Activated CD4-positive, alpha-beta T cell treated with anti-CD3 and anti-CD28 coated beads, Interleukin-2, amount 10 ng/mL, durations not matched to agents 7 days and 5 days (primary cell): ENCODE results near the gene PERM1. TPM values are rescaled to one million over a fixed set of nuclear protein-coding genes. Genes with fewer than 3 reads are reported as not detected.

Experiments used
- CTCF ChIA-PET: fragments of 350-600 bp; sonication (Branson Sonifier 250); formaldehyde crosslinking; loops from one replicate; lab custom pipeline; 2021; ENCODE audit warnings: antibody characterized with exemption; lab: Charles Lee
- POLR2A ChIA-PET: fragments of 350-600 bp; sonication (Branson Sonifier 250); formaldehyde crosslinking; loops from one replicate; lab custom pipeline; 2021; ENCODE audit warnings: antibody characterized with exemption; lab: Charles Lee
- DNase-seq: peaks from one replicate; pipeline ENCODE4 v3.0.0-alpha.2; 2020
- H3K27ac Mint-ChIP-seq: one replicate; pipeline ENCODE4 v1.8.0; 2021; ENCODE audit warnings: mild to moderate bottlenecking, moderate library complexity, mixed read lengths
- H3K27me3 Mint-ChIP-seq: one replicate; pipeline ENCODE4 v1.8.0; 2021; ENCODE audit warnings: mixed read lengths
- H3K36me3 Mint-ChIP-seq: one replicate; pipeline ENCODE4 v1.8.0; 2021; ENCODE audit warnings: low read depth, mixed read lengths
- H3K4me1 Mint-ChIP-seq: one replicate; pipeline ENCODE4 v1.8.0; 2021; ENCODE audit warnings: mixed read lengths
- H3K4me3 Mint-ChIP-seq: one replicate; pipeline ENCODE4 v1.8.0; 2021; ENCODE audit warnings: mild to moderate bottlenecking, moderate library complexity, mixed read lengths
- H3K9me3 Mint-ChIP-seq: one replicate; pipeline ENCODE4 v1.8.0; 2021; ENCODE audit warnings: mixed read lengths
- total RNA-seq, 2 experiments: library from RNA; stranded (reverse); gene quantifications; one replicate each; pipeline ENCODE4 v1.2.3, GENCODE V29; 2021

PERM1 gene
- total RNA-seq, 2 experiments from 2014 or later: not detected

GRCh38 chr1:970242-970972 lies 11.5 kb downstream of the PERM1 start:
- Mint-ChIP-seq H3K9me3 (peaks cover 3% of the 10 kb centered on the region), H3K27me3 (peaks cover 11% of the 10 kb centered on the region), H3K4me3 (no peak overlapping the region), H3K36me3 (no peaks in the 10 kb centered on the region), H3K27ac (no peak overlapping the region), H3K4me1 (peaks cover 10% of the 10 kb centered on the region)
- CTCF ChIA-PET: interaction anchor here (0.8 kb wide), 1 partner anchor 66 kb away, joined by 3 read pairs; no protein-coding TSS in a partner anchor
- POLR2A ChIA-PET: no interaction called here
- no peak for DNase-seq

GRCh38 chr1:969260-969855 lies 12.5 kb downstream of the PERM1 start:
- ChIA-PET POLR2A (no interaction called here), CTCF (interaction anchor here (0.5 kb wide), 1 partner anchor 54 kb away, joined by 3 read pairs; no protein-coding TSS in a partner anchor)
- Mint-ChIP-seq H3K36me3 (no peaks in the 10 kb centered on the region), H3K9me3 (peaks cover 3% of the 10 kb centered on the region), H3K4me3 (no peak overlapping the region), H3K4me1 (peaks cover 10% of the 10 kb centered on the region), H3K27ac (no peak overlapping the region), H3K27me3 (peaks cover 11% of the 10 kb centered on the region)
- DNase-seq: no peak

- peaks cover 11% of the 10 kb centered on the region for H3K27me3 Mint-ChIP-seq
- H3K4me3 Mint-ChIP-seq: no peak overlapping the region
- POLR2A ChIA-PET: no interaction called here
- no peaks in the 10 kb centered on the region for H3K36me3 Mint-ChIP-seq
- CTCF ChIA-PET: interaction anchor here (1.1 to 1.7 kb wide), 3 partner anchors 9 to 25 kb away, joined by 3 to 8 read pairs (median 3); partner anchors contain the start of gene PERM1
- peaks cover 10% of the 10 kb centered on the region for H3K4me1 Mint-ChIP-seq
- no peak for DNase-seq
- no peak overlapping the region for H3K27ac Mint-ChIP-seq
- H3K9me3 Mint-ChIP-seq: peaks cover 3% of the 10 kb centered on the region
Observed at GRCh38 chr1:967466-968343, 14.2 kb downstream of the PERM1 start.

- DNase-seq: peak; percentile 83
- Mint-ChIP-seq H3K27ac (peak overlapping the region; percentile 79), H3K27me3 (peaks cover 11% of the 10 kb centered on the region), H3K4me3 (peak overlapping the region; percentile 76), H3K36me3 (peaks cover 3% of the 10 kb centered on the region), H3K4me1 (peaks cover 13% of the 10 kb centered on the region), H3K9me3 (peaks cover 3% of the 10 kb centered on the region)
- CTCF ChIA-PET: interaction anchor here (0.6 to 1.7 kb wide), 4 partner anchors 10 to 59 kb away, joined by 3 to 8 read pairs (median 3); partner anchors contain the start of gene PERM1
- POLR2A ChIA-PET: no interaction called here
Observed at GRCh38 chr1:966704-967300, 15.1 kb downstream of the PERM1 start.

GRCh38 chr1:966135-966703 lies 15.7 kb downstream of the PERM1 start, which contains the start of gene PLEKHN1:
TSS of gene PLEKHN1 (plus strand) at chr1:966482. CDS start at chr1:966532, 50 bp downstream.
- CTCF ChIA-PET: interaction anchor here (0.6 to 0.9 kb wide), 2 partner anchors 17 to 59 kb away, joined by 3 read pairs; no protein-coding TSS in a partner anchor
- H3K27ac Mint-ChIP-seq: peak within 1 kb of the TSS; percentile 79
- peaks cover 17% of the 10 kb centered on the region for H3K4me1 Mint-ChIP-seq
- H3K27me3 Mint-ChIP-seq: peaks cover 11% of the 10 kb centered on the region
- peaks cover 3% of the 10 kb centered on the region for H3K9me3 Mint-ChIP-seq
- POLR2A ChIA-PET: no interaction called here
- H3K4me3 Mint-ChIP-seq: peak within 1 kb of the TSS; percentile 76
- H3K36me3 Mint-ChIP-seq: peaks cover 3% of the 10 kb centered on the region
- DNase-seq: no peak

GRCh38 chr1:965526-966134 lies 16.3 kb downstream of the PERM1 start:
- peaks cover 11% of the 10 kb centered on the region for H3K27me3 Mint-ChIP-seq
- DNase-seq: no peak
- ChIA-PET CTCF (no interaction called here), POLR2A (no interaction called here)
- peaks cover 3% of the 10 kb centered on the region for H3K9me3 Mint-ChIP-seq
- peak overlapping the region; percentile 38 for H3K4me3 Mint-ChIP-seq
- peaks cover 3% of the 10 kb centered on the region for H3K36me3 Mint-ChIP-seq
- H3K27ac Mint-ChIP-seq: no peak overlapping the region
- H3K4me1 Mint-ChIP-seq: peaks cover 17% of the 10 kb centered on the region

GRCh38 chr1:964691-965525 lies 17.0 kb downstream of the PERM1 start:
- POLR2A ChIA-PET: no interaction called here

GRCh38 chr1:963746-964525 lies 18.0 kb downstream of the PERM1 start:
- Mint-ChIP-seq H3K9me3 (no peaks in the 10 kb centered on the region), H3K27ac (no peak overlapping the region), H3K4me3 (no peak overlapping the region), H3K27me3 (peaks cover 3% of the 10 kb centered on the region), H3K4me1 (peaks cover 21% of the 10 kb centered on the region), H3K36me3 (peaks cover 3% of the 10 kb centered on the region)
- CTCF ChIA-PET: interaction anchor here (1.2 kb wide), 1 partner anchor 8 kb away, joined by 3 read pairs; no protein-coding TSS in a partner anchor
- DNase-seq: no peak
- POLR2A ChIA-PET: no interaction called here

More at GRCh38 chr1:964691-965525, 17.0 kb downstream of the PERM1 start:
- no peak overlapping the region for H3K27ac Mint-ChIP-seq
- no peak overlapping the region for H3K4me3 Mint-ChIP-seq
- CTCF ChIA-PET: no interaction called here
- H3K4me1 Mint-ChIP-seq: peaks cover 21% of the 10 kb centered on the region
- peaks cover 3% of the 10 kb centered on the region for H3K9me3 Mint-ChIP-seq
- H3K36me3 Mint-ChIP-seq: peaks cover 3% of the 10 kb centered on the region
- peaks cover 11% of the 10 kb centered on the region for H3K27me3 Mint-ChIP-seq
- no peak for DNase-seq

GRCh38 chr1:963301-963651 lies 18.6 kb downstream of the PERM1 start:
- no peaks in the 10 kb centered on the region for H3K9me3 Mint-ChIP-seq
- CTCF ChIA-PET: interaction anchor here (1.2 kb wide), 1 partner anchor 9 kb away, joined by 3 read pairs; no protein-coding TSS in a partner anchor
- no peak for DNase-seq
- H3K4me3 Mint-ChIP-seq: no peak overlapping the region
- H3K36me3 Mint-ChIP-seq: peaks cover 3% of the 10 kb centered on the region
- H3K4me1 Mint-ChIP-seq: peaks cover 24% of the 10 kb centered on the region
- peaks cover under 1% of the 10 kb centered on the region for H3K27me3 Mint-ChIP-seq
- no peak overlapping the region for H3K27ac Mint-ChIP-seq
- POLR2A ChIA-PET: no interaction called here
